Gastrocnemius medialis (tissue), 4 donors: ENCODE measurements around the gene PACS1.

Source experiments
- POLR2A ChIP-seq, 2 donors: fragments of 450-650 bp; IDR thresholded peaks; one replicate each; pipeline ENCODE4 v1.6.1; 2017; ENCODE audit warnings: antibody characterized with exemption in 2 of 2, mild to moderate bottlenecking in 2 of 2, moderate library complexity in 2 of 2
- TF ChIP-seq, protein P1 (sequence below), 5 experiments: fragments of 450-650 bp in 3 of 5; fragments of 200-600 bp in 2 of 5; sonication (generic) in 2 of 5; IDR thresholded peaks in 4 of 5; conservative IDR thresholded peaks in 1 of 5; 1 replicate in 4 of 5; 2 replicates in 1 of 5; pipeline ENCODE4 v1.5.1; 2016 to 2019; ENCODE audit warnings: antibody characterized with exemption in 5 of 5, mild to moderate bottlenecking in 3 of 5, moderate library complexity in 3 of 5

DNA sequence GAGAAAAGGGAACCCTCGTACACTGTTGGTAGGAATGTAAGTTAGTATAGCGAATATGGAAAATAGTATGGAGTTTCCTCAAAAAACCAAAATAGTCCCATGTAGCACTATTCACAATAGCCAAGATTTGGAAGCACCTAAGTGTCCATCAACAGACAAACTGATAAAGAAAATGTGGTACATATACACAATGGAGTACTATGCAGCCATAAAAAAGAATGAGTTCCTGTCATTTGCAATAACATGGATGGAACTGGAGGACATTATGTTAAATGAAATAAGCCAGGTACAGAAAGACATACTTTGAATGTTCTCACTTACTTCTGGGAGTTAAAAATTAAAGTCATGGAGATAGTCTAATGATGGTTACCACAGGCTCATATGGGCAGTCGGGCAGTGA, 134.3 kb downstream of the PACS1 start:
- TF ChIP-seq, protein P1, sequence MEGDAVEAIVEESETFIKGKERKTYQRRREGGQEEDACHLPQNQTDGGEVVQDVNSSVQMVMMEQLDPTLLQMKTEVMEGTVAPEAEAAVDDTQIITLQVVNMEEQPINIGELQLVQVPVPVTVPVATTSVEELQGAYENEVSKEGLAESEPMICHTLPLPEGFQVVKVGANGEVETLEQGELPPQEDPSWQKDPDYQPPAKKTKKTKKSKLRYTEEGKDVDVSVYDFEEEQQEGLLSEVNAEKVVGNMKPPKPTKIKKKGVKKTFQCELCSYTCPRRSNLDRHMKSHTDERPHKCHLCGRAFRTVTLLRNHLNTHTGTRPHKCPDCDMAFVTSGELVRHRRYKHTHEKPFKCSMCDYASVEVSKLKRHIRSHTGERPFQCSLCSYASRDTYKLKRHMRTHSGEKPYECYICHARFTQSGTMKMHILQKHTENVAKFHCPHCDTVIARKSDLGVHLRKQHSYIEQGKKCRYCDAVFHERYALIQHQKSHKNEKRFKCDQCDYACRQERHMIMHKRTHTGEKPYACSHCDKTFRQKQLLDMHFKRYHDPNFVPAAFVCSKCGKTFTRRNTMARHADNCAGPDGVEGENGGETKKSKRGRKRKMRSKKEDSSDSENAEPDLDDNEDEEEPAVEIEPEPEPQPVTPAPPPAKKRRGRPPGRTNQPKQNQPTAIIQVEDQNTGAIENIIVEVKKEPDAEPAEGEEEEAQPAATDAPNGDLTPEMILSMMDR (IDR thresholded peaks at IDR 0.05 in 4 of 5, conservative IDR thresholded peaks at IDR 0.05 in 1 of 5), result no peak
- no peak for TF ChIP-seq POLR2A (IDR thresholded peaks at IDR 0.05)
